Glomerular endothelial cell (primary cell): ENCODE measurements around the gene DGKI. TPM values are rescaled to one million over a fixed set of nuclear protein-coding genes. Genes with fewer than 3 reads are reported as not detected.

Experiments used
- DNase-seq: peaks from one replicate; pipeline ENCODE4 v3.0.0-alpha.2; 2011; ENCODE audit warnings: low read depth, low spot score; ENCODE audit errors: extremely low read depth
- total RNA-seq: library from RNA; depleted of rRNA; stranded (reverse); fragments of >200 nt; gene quantifications from 2 replicates; pipeline ENCODE4 v1.2.3, GENCODE V29; 2015

Gene DGKI
- total RNA-seq, 1 donor from 2014 or later, result 6.2 TPM

- DNase-seq, result no peak
Measured at GRCh38 chr7:137609500-137609899, 237.3 kb downstream of the DGKI start.

- peak; percentile 54 for DNase-seq
Measured at GRCh38 chr7:137606061-137606674, 240.6 kb downstream of the DGKI start.

- no peak for DNase-seq
Measured at GRCh38 chr7:137603043-137603442, 243.7 kb downstream of the DGKI start.

GRCh38 chr7:137601642-137602041 is 245.1 kb downstream of the DGKI start:
- DNase-seq, result no peak

- DNase-seq, result no peak
Measured at GRCh38 chr7:137597856-137598255, 248.9 kb downstream of the DGKI start.

GRCh38 chr7:137593115-137593711 is 253.6 kb downstream of the DGKI start:
- DNase-seq, result no peak

- DNase-seq, result peak; percentile 57
Measured at GRCh38 chr7:137592232-137592896, 254.4 kb downstream of the DGKI start.

- DNase-seq, result peak; percentile 64
Measured at GRCh38 chr7:137591421-137591837, 255.3 kb downstream of the DGKI start.

- DNase-seq, result no peak
Measured at GRCh38 chr7:137590756-137591305, 255.9 kb downstream of the DGKI start.

GRCh38 chr7:137590071-137590755 is 256.6 kb downstream of the DGKI start:
- DNase-seq, result no peak

- DNase-seq, result no peak
Measured at GRCh38 chr7:137587326-137587725, 259.4 kb downstream of the DGKI start.

- no peak for DNase-seq
Measured at GRCh38 chr7:137585591-137585990, 261.2 kb downstream of the DGKI start.

GRCh38 chr7:137583172-137583571 is 263.6 kb downstream of the DGKI start:
- no peak for DNase-seq

- DNase-seq, result peak; percentile 93
Measured at GRCh38 chr7:137579913-137580640, 266.7 kb downstream of the DGKI start.

GRCh38 chr7:137578541-137578940 is 268.2 kb downstream of the DGKI start:
- DNase-seq, result no peak

GRCh38 chr7:137577184-137577583 is 269.6 kb downstream of the DGKI start:
- DNase-seq, result no peak

GRCh38 chr7:137576481-137576880 is 270.3 kb downstream of the DGKI start:
- DNase-seq, result no peak

GRCh38 chr7:137574812-137575211 is 272.0 kb downstream of the DGKI start:
- DNase-seq, result no peak

GRCh38 chr7:137572056-137572784 is 274.6 kb downstream of the DGKI start:
- no peak for DNase-seq

GRCh38 chr7:137564677-137565076 is 282.1 kb downstream of the DGKI start:
- no peak for DNase-seq
